ENCODE results near the gene NUDT1.

NUDT1 gene

GRCh38 chr7:2232766-2233520 is 9.1 kb upstream of the NUDT1 start, which contains the start of gene MAD1L1:
Gene MAD1L1 (minus strand): TSS chr7:2232945. CDS start chr7:2230133, 2,812 bp downstream.
- H3K4me3 ChIP-seq (ENCODE audit: low read depth, low read length): peak within 1 kb of the TSS; percentile 92
- peaks cover 3% of the 10 kb centered on the region; the same call in 1 of the 2 replicates for H3K4me1 ChIP-seq
- peaks cover 44% of the 10 kb centered on the region for H3K36me3 ChIP-seq
- H3K27me3 ChIP-seq: no peaks in the 10 kb centered on the region
- TF ChIP-seq, protein P1, sequence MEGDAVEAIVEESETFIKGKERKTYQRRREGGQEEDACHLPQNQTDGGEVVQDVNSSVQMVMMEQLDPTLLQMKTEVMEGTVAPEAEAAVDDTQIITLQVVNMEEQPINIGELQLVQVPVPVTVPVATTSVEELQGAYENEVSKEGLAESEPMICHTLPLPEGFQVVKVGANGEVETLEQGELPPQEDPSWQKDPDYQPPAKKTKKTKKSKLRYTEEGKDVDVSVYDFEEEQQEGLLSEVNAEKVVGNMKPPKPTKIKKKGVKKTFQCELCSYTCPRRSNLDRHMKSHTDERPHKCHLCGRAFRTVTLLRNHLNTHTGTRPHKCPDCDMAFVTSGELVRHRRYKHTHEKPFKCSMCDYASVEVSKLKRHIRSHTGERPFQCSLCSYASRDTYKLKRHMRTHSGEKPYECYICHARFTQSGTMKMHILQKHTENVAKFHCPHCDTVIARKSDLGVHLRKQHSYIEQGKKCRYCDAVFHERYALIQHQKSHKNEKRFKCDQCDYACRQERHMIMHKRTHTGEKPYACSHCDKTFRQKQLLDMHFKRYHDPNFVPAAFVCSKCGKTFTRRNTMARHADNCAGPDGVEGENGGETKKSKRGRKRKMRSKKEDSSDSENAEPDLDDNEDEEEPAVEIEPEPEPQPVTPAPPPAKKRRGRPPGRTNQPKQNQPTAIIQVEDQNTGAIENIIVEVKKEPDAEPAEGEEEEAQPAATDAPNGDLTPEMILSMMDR (IDR thresholded peaks at IDR 0.05; ENCODE audit: low read depth, low read length): no peak
- no peaks in the 10 kb centered on the region for H3K9me3 ChIP-seq
- peak; percentile 93 for DNase-seq

- no peak for DNase-seq
- Histone ChIP-seq H3K4me1 (peaks cover 3% of the 10 kb centered on the region; the same call in 1 of the 2 replicates), H3K9me3 (no peaks in the 10 kb centered on the region), H3K27me3 (no peaks in the 10 kb centered on the region), H3K4me3 (ENCODE audit: low read depth, low read length) (no peak overlapping the region), H3K36me3 (peaks cover 49% of the 10 kb centered on the region)
- TF ChIP-seq, protein P1 (IDR thresholded peaks at IDR 0.05; ENCODE audit: low read depth, low read length): no peak
Observed at GRCh38 chr7:2233926-2234325, 8.1 kb upstream of the NUDT1 start.

DNA sequence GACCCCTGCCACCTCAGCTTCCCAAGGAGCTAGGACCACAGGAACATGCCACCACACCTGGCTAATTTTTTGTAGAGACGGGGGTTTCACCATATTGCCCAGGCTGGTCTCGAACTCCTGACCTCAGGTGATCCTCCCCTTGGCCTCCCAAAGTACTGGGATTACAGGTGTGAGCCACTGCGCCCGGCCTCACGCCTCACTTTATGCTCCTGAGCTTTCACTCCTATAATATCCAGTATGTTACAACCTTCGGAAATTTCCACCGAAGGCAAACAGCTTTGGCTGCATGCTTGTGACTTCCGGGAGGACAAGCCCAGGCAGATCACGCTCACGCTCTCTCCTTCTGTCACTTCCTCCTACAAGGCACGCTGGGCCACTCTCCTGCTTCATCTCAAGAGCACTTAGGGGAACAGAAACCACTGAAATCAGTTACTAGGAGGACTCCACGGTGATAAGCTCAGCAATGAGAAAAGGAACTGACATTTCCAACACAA is 4.9 kb upstream of the NUDT1 start:
- Histone ChIP-seq H3K27me3 (no peaks in the 10 kb centered on the region), H3K36me3 (peaks cover 46% of the 10 kb centered on the region), H3K9me3 (no peaks in the 10 kb centered on the region), H3K4me3 (ENCODE audit: low read depth, low read length) (no peak overlapping the region), H3K4me1 (no peaks in the 10 kb centered on the region; the same call in 1 of the 2 replicates)
- DNase-seq: no peak
- TF ChIP-seq, protein P1 (IDR thresholded peaks at IDR 0.05; ENCODE audit: low read depth, low read length): no peak

DNA sequence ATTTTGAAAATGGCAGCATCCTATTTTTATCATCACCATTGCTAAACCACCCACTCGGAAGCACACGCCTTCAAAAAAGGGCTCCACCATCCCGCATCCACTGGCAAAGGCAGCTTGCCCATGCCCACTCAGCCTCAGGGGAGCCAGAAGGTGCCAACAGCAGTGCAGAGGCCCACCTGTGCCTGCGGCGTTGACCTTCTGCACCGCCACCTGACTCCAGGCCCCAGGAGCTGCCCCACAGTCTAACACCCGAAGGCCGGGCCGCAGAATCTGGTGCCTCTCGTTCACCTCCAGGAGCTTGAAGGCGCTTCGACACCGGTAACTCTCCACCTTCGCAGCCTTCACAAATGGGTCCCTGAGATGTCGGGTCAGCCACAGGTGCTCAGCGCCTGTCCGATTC is 2.8 kb upstream of the NUDT1 start:
- H3K4me1 ChIP-seq: peaks cover 4% of the 10 kb centered on the region
- peaks cover 45% of the 10 kb centered on the region for H3K36me3 ChIP-seq
- TF ChIP-seq, protein P1 (IDR thresholded peaks at IDR 0.05; ENCODE audit: low read depth, low read length): no peak

GRCh38 chr7:2242541-2243429 is 759 bp downstream of the NUDT1 start:
- H3K36me3 ChIP-seq: peaks cover 19% of the 10 kb centered on the region
- DNase-seq: no peak
- no peaks in the 10 kb centered on the region for H3K9me3 ChIP-seq
- H3K27me3 ChIP-seq: no peaks in the 10 kb centered on the region
- TF ChIP-seq, protein P1 (IDR thresholded peaks at IDR 0.05; ENCODE audit: low read depth, low read length): 0 out of 2 replicates have a peak, but pooled peaks have one; percentile 8
- peak overlapping the region; percentile 95 for H3K4me3 ChIP-seq (ENCODE audit: low read depth, low read length)
- H3K4me1 ChIP-seq: peaks cover 4% of the 10 kb centered on the region

More for the DNA sequence above, 2.8 kb upstream of the NUDT1 start:
- DNase-seq: no peak
- Histone ChIP-seq H3K9me3 (no peaks in the 10 kb centered on the region), H3K27me3 (no peaks in the 10 kb centered on the region), H3K4me3 (ENCODE audit: low read depth, low read length) (no peak overlapping the region)
